ENCODE data around the gene MPP3. TPM values are rescaled to one million over a fixed set of nuclear protein-coding genes. Genes with fewer than 3 reads are reported as not detected.

The MPP3 gene
- total RNA-seq, 1 donor from 2014 or later = 30.2 TPM

- no peaks in the 10 kb centered on the region for H3K9me3 ChIP-seq
- no peak for TF ChIP-seq POLR2A (IDR thresholded peaks at IDR 0.05)
- no peak for TF ChIP-seq POLR2AphosphoS5 (IDR thresholded peaks at IDR 0.05; ENCODE audit: insufficient read depth in 1 of 2, low read depth in 1 of 2)
- TF ChIP-seq CTCF (IDR thresholded peaks at IDR 0.05) = no peak
- no peak overlapping the region for H3K4me3 ChIP-seq
- no peak for DNase-seq (ENCODE audit: extremely low spot score in 2 of 2)
- no peaks in the 10 kb centered on the region for H3K36me3 ChIP-seq
- intact Hi-C loops (cut with DNase I) = loop anchor here (10.0 kb wide), 1 partner anchor 56 kb away; the partner anchor contains the start of gene CFAP97D1
- H3K27ac ChIP-seq = no peak overlapping the region
- peaks cover 5% of the 10 kb centered on the region for H3K4me1 ChIP-seq
- no peaks in the 10 kb centered on the region for H3K27me3 ChIP-seq
Measured at GRCh38 chr17:43841282-43841681, 8.3 kb upstream of the MPP3 start.

- Histone ChIP-seq H3K9me3 (no peaks in the 10 kb centered on the region), H3K27ac (no peak overlapping the region)
- TF ChIP-seq POLR2A (IDR thresholded peaks at IDR 0.05) = no peak
- TF ChIP-seq POLR2AphosphoS5 (IDR thresholded peaks at IDR 0.05; ENCODE audit: insufficient read depth in 1 of 2, low read depth in 1 of 2) = no peak
- no peak for TF ChIP-seq CTCF (IDR thresholded peaks at IDR 0.05)
Measured at GRCh38 chr17:43840814-43841213, 7.9 kb upstream of the MPP3 start.

DNA sequence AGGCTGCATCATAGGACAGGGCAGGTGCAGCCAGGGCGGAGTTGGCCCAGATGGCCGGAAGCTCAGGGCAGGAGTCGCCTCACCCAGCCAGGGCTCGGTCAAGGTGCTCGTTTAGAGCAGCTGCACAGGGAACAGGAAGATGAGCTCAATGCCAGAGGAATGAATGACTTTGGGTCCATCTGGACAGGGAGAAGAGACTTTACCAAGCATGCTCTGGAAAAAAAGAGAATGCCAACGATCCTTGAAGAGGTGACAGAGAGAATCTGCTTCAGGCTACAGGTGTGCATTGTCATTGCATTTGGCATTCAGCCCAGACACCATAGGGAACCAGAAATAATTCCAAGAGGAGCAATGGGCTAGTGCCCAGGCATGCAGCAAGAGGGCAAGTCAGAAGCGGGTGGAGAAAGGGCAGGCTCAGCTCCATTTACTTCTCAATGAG lies 6.7 kb upstream of the MPP3 start:
- no peak for DNase-seq (ENCODE audit: extremely low spot score in 2 of 2)
- intact Hi-C loops (cut with DNase I) = loop anchor here (10.0 kb wide), 1 partner anchor 55 kb away; the partner anchor contains the start of gene CFAP97D1
- H3K27ac ChIP-seq = no peak overlapping the region

More at GRCh38 chr17:43840814-43841213, 7.9 kb upstream of the MPP3 start:
- H3K4me1 ChIP-seq = peaks cover 5% of the 10 kb centered on the region
- intact Hi-C loops (cut with DNase I) = loop anchor here (10.0 kb wide), 1 partner anchor 56 kb away; the partner anchor contains the start of gene CFAP97D1
- DNase-seq (ENCODE audit: extremely low spot score in 2 of 2) = no peak
- no peaks in the 10 kb centered on the region for H3K27me3 ChIP-seq
- H3K4me3 ChIP-seq = no peak overlapping the region
- H3K36me3 ChIP-seq = no peaks in the 10 kb centered on the region

DNA sequence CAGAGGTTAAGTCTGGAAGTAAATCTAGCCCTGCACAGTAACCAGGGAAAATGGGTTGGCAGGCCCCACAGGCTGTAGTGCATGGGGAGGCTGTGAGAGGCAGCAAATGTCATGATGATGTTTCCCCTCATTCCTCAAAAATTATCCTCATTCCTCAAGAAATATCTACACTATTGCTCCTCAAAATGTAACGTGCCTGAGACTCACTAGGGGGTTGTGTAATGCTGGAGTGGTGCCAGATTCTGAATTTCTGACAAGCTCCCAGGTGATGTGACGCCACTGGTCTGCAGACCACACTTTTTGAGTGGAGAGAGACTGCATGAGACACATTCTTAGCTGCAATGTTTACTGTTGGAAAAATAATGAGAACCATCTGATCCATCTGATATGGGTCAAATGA lies 1.2 kb upstream of the MPP3 start:
- Histone ChIP-seq H3K4me3 (no peak overlapping the region), H3K27me3 (no peaks in the 10 kb centered on the region), H3K4me1 (peaks cover 19% of the 10 kb centered on the region), H3K9me3 (no peaks in the 10 kb centered on the region), H3K36me3 (peaks cover 0 to 9% of the 10 kb centered on the region in 2 donors), H3K27ac (no peak overlapping the region)
- TF ChIP-seq POLR2AphosphoS5 (IDR thresholded peaks at IDR 0.05; ENCODE audit: insufficient read depth in 1 of 2, low read depth in 1 of 2) = no peak
- no peak for TF ChIP-seq CTCF (IDR thresholded peaks at IDR 0.05)
- TF ChIP-seq POLR2A (IDR thresholded peaks at IDR 0.05) = no peak
- no peak for DNase-seq (ENCODE audit: extremely low spot score in 2 of 2)
- intact Hi-C loops (cut with DNase I) = no loop called here

More for the DNA sequence above, 6.7 kb upstream of the MPP3 start:
- Histone ChIP-seq H3K4me1 (peaks cover 5% of the 10 kb centered on the region), H3K4me3 (no peak overlapping the region), H3K9me3 (no peaks in the 10 kb centered on the region), H3K27me3 (no peaks in the 10 kb centered on the region), H3K36me3 (no peaks in the 10 kb centered on the region)
- TF ChIP-seq POLR2AphosphoS5 (IDR thresholded peaks at IDR 0.05; ENCODE audit: insufficient read depth in 1 of 2, low read depth in 1 of 2) = no peak
- no peak for TF ChIP-seq CTCF (IDR thresholded peaks at IDR 0.05)
- no peak for TF ChIP-seq POLR2A (IDR thresholded peaks at IDR 0.05)

- Histone ChIP-seq H3K27me3 (no peaks in the 10 kb centered on the region), H3K4me3 (peak overlapping the region; percentile 65 to 74), H3K27ac (peak overlapping the region; percentile 64), H3K9me3 (no peaks in the 10 kb centered on the region), H3K4me1 (peaks cover 19% of the 10 kb centered on the region), H3K36me3 (peaks cover 0 to 11% of the 10 kb centered on the region in 2 donors)
- intact Hi-C loops (cut with DNase I) = no loop called here
- TF ChIP-seq POLR2A (IDR thresholded peaks at IDR 0.05) = no peak
- TF ChIP-seq CTCF (IDR thresholded peaks at IDR 0.05) = no peak
- TF ChIP-seq POLR2AphosphoS5 (IDR thresholded peaks at IDR 0.05; ENCODE audit: insufficient read depth in 1 of 2, low read depth in 1 of 2) = peak in 1 of 2 donors; percentile 1
- no peak for DNase-seq (ENCODE audit: extremely low spot score in 2 of 2)
Measured at GRCh38 chr17:43832168-43832975, 574 bp downstream of the MPP3 start.
